K562 (cell line): Measurements from ENCODE around the gene TRDMT1. TPM values are rescaled to one million over a fixed set of nuclear protein-coding genes. Genes with fewer than 3 reads are reported as not detected.
A peak's percentile ranks its signal among the peaks of the same experiment; 100 is the strongest.

Experiments used
- FOXA1 ChIP-seq: fragments of 450-650 bp; IDR thresholded peaks from 2 replicates; pipeline ENCODE4 v1.6.1; 2016; ENCODE audit warnings: mild to moderate bottlenecking, borderline replicate concordance
- MEF2A ChIP-seq: IDR thresholded peaks from 2 replicates; pipeline ENCODE4 v1.6.1; 2011; ENCODE audit warnings: low read depth, mild to moderate bottlenecking, low read length, moderate library complexity; ENCODE audit not compliant: control insufficient read depth
- PBX2 ChIP-seq, 2 experiments: IDR thresholded peaks in 1 of 2; conservative IDR thresholded peaks in 1 of 2; 2 replicates each; pipeline ENCODE4 v1.6.1; 2016; ENCODE audit warnings: low read depth in 2 of 2, mild to moderate bottlenecking in 1 of 2, missing compliant biosample characterization in 1 of 2, missing genetic modification characterization in 1 of 2, moderate library complexity in 1 of 2
- REST ChIP-seq, 2 experiments: fragments of 450-650 bp; formaldehyde crosslinking in 1 of 2; IDR thresholded peaks; 2 replicates each; pipeline versions ENCODE4 v1.4.0 to v1.6.1; 2014 to 2020; ENCODE audit warnings: mild to moderate bottlenecking in 2 of 2, borderline replicate concordance in 1 of 2, low read depth in 1 of 2
- RNF219 ChIP-seq: fragments of 250-450 bp; sonication (Bioruptor Pico); IDR thresholded peaks from 2 replicates; pipeline ENCODE4 v1.5.0; 2022; ENCODE audit warnings: mild to moderate bottlenecking
- SMARCE1 ChIP-seq: fragments of 450-650 bp; IDR thresholded peaks from 2 replicates; pipeline ENCODE4 v1.7.1; 2016; ENCODE audit warnings: mild to moderate bottlenecking
- TFAM ChIP-seq: fragments of 250-450 bp; sonication (Bioruptor Pico); conservative IDR thresholded peaks from 2 replicates; pipeline ENCODE4 v1.5.0; 2021; ENCODE audit warnings: mild to moderate bottlenecking, moderate library complexity
- ZBTB33 ChIP-seq: sonication (generic); formaldehyde crosslinking; IDR thresholded peaks from 2 replicates; pipeline ENCODE4 v1.8.1; 2023; ENCODE audit warnings: mild to moderate bottlenecking, missing genetic modification reagents
- ZNF75A ChIP-seq: fragments of 450-650 bp; formaldehyde crosslinking; IDR thresholded peaks from 2 replicates; pipeline ENCODE4 v1.4.0; 2020; ENCODE audit warnings: mild to moderate bottlenecking
- polyA plus RNA-seq, 8 experiments: library from polyadenylated mRNA; depleted of rRNA in 4 of 8; stranded (reverse) in 5 of 8; unstranded in 3 of 8; fragments of >200 nt; fragmentation: Nextera tagmentation in 2 of 8; fragmentation: Illumina TruSeq in 1 of 8; extraction: Ambion mirVana in 2 of 8; extraction: Trizol in 1 of 8; gene quantifications; 2 replicates each; pipeline versions ENCODE4 v1.2.1 to v1.2.3, GENCODE V29; 2011 to 2014; ENCODE audit warnings: inconsistent platforms in 1 of 8, missing spikeins in 1 of 8
- total RNA-seq, 7 experiments: library from RNA; depleted of rRNA in 6 of 7; stranded (reverse); fragments of >200 nt in 6 of 7; fragmentation: Illumina TruSeq in 2 of 7; extraction: Trizol in 2 of 7; gene quantifications; 2 replicates each; pipeline versions ENCODE4 v1.2.1 to v1.2.3, GENCODE V29; 2011 to 2021; ENCODE audit warnings: low replicate concordance in 1 of 7

TRDMT1 gene
- total and polyA plus RNA-seq, 9 of the 15 experiments (the other 6 are each of a cell fraction or from before 2014, with no cell fraction given): 5.4 to 12.6 (median 9.3) TPM

GRCh38 chr10:17200912-17201793 lies at the start of gene TRDMT1 (continued):
- TF ChIP-seq PBX2 (CRISPR knock-in tag; IDR thresholded peaks at IDR 0.05; ENCODE audit: low read depth) (no peak), PBX2 (tag; conservative IDR thresholded peaks at IDR 0.05; ENCODE audit: low read depth) (peak; percentile 49), TFAM (CRISPR knock-in tag) (no peak), ZNF75A (CRISPR knock-in tag) (no peak), RNF219 (peak; percentile 13; the same call in 1 of the 2 replicates), REST (IDR thresholded peaks at IDR 0.05; ENCODE audit: borderline replicate concordance) (peak; percentile 43; the same call in 1 of the 2 replicates), REST (CRISPR knock-in tag; IDR thresholded peaks at IDR 0.05; ENCODE audit: low read depth) (0 out of 2 replicates have a peak, but pooled peaks have one; percentile 74), ZBTB33 (CRISPR knock-in tag) (no peak), SMARCE1 (no peak), MEF2A (no peak), FOXA1 (no peak)
